C4-2B (cell line): ENCODE data around the gene GADD45A.
"Not testable (repeated sequence)": the region's sequence is repeated elsewhere in the genome, so short reads cannot be mapped to it uniquely, and the experiment has no call there.

Source experiments
- H3K27ac ChIP-seq: fragments of 450-650 bp; 2 replicates; pipeline ENCODE4 v1.5.1; 2017
- ZFX ChIP-seq: fragments of 450-650 bp; IDR thresholded peaks from 2 replicates; pipeline ENCODE4 v1.6.1; 2017
- TF ChIP-seq, protein P1 (sequence below): fragments of 450-650 bp; conservative IDR thresholded peaks from 2 replicates; pipeline ENCODE4 v1.5.1; 2017; ENCODE audit warnings: mild to moderate bottlenecking

Gene GADD45A

DNA sequence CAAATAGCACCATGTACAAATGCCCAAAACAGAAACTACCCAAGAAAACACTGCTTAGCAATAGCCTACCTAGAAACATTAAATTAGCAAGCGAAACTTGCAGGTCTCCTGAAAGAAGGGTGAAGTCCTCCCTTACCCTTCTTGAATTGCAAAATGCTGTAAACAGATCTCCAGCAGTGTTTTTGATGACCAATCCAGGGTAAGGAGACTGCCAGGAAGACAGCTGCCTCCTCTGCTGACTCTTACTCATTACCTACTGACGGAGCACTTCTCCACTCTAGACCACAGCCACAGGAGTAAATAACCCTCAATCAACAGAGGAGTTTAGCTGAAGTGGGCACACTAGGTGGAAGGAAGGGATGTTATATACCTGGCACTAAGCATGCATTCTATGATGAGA, 32.2 kb upstream of the GADD45A start:
- no peak overlapping the region for H3K27ac ChIP-seq
- TF ChIP-seq, protein P1, sequence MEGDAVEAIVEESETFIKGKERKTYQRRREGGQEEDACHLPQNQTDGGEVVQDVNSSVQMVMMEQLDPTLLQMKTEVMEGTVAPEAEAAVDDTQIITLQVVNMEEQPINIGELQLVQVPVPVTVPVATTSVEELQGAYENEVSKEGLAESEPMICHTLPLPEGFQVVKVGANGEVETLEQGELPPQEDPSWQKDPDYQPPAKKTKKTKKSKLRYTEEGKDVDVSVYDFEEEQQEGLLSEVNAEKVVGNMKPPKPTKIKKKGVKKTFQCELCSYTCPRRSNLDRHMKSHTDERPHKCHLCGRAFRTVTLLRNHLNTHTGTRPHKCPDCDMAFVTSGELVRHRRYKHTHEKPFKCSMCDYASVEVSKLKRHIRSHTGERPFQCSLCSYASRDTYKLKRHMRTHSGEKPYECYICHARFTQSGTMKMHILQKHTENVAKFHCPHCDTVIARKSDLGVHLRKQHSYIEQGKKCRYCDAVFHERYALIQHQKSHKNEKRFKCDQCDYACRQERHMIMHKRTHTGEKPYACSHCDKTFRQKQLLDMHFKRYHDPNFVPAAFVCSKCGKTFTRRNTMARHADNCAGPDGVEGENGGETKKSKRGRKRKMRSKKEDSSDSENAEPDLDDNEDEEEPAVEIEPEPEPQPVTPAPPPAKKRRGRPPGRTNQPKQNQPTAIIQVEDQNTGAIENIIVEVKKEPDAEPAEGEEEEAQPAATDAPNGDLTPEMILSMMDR = no peak
- TF ChIP-seq ZFX = no peak

GRCh38 chr1:67653304-67653703, 31.7 kb upstream of the GADD45A start:
- no peak for TF ChIP-seq ZFX
- TF ChIP-seq, protein P1 = no peak
- no peak overlapping the region for H3K27ac ChIP-seq

DNA sequence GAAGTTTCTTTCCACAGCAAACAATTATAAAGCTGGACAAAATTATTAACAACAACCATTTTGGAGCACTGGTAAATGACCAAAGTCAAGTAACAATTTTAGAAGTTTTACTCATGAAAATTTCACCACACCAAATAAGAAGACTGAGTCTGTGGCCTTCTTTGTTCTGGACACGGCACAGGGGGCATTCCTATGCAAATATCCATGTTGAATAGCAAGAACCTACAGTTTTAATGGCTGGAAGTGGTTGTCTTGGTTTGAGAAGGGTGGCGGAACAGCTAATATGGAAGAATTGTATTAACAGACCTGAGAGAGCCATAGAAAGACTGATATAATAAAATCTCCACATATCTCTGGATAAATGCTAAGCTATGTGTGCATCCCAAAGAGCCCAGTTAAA, 29.4 kb upstream of the GADD45A start:
- no peak overlapping the region for H3K27ac ChIP-seq
- TF ChIP-seq ZFX = no peak
- TF ChIP-seq, protein P1 = no peak

- H3K27ac ChIP-seq = not testable (repeated sequence)
These were observed 27.8 kb upstream of the GADD45A start for GRCh38 chr1:67657152-67657551.

GRCh38 chr1:67659229-67659628, 25.8 kb upstream of the GADD45A start:
- no peak overlapping the region for H3K27ac ChIP-seq
- no peak for TF ChIP-seq ZFX
- TF ChIP-seq, protein P1 = no peak

- no peak overlapping the region for H3K27ac ChIP-seq
- TF ChIP-seq, protein P1 = no peak
- TF ChIP-seq ZFX = no peak
These were observed 22.1 kb upstream of the GADD45A start for GRCh38 chr1:67662884-67663283.

DNA sequence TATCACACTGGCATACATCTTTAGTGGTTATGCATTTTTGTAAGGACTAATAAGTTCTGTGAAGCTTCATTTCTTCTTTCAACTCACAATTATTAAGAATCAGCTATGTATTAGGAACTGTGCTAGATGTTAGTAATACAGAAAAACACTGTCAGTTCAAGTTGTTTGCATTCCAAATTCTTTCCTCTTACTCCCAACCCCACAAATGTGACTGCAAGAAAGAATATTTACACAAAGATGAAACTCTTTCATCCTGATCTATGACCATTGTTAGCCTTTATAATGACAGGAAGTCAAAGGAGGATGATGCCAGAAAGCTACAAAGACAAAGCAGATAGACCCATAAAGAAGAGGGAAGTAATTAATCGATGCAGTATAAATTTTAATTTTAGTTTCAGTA, 21.0 kb upstream of the GADD45A start:
- no peak overlapping the region for H3K27ac ChIP-seq
- no peak for TF ChIP-seq ZFX
- TF ChIP-seq, protein P1 = no peak

DNA sequence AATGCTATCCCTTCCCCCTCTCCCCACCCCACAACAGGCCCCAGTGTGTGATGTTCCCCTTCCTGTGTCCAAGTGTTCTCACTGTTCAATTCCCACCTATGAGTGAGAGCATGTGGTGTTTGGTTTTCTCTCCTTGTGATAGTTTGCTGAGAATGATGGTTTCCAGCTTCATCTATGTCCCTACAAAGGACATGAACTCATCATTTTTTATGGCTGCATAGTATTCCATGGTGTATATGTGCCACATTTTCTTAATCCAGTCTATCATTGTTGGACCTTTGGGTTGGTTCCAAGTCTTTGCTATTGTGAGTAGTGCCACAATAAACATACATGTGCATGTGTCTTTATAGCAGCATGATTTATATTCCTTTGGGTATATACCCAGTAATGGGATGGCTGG, 19.7 kb upstream of the GADD45A start:
- H3K27ac ChIP-seq = not testable (repeated sequence)

GRCh38 chr1:67666636-67667035, 18.4 kb upstream of the GADD45A start:
- TF ChIP-seq, protein P1 = no peak
- no peak for TF ChIP-seq ZFX
- H3K27ac ChIP-seq = no peak overlapping the region
